Neural cell (in vitro differentiated cells): Measurements from ENCODE around the gene AEN.

ENCODE experiments used
- CTCF ChIP-seq: fragments of 450-650 bp; IDR thresholded peaks from 2 replicates; pipeline ENCODE4 v1.5.1; 2014; ENCODE audit warnings: antibody characterized with exemption, mild to moderate bottlenecking, moderate library complexity; ENCODE audit not compliant: poor library complexity, severe bottlenecking
- EZH2 ChIP-seq: fragments of 200-600, 300-800 bp; shearing (Covaris generic), sonication (generic); IDR thresholded peaks from 2 replicates; pipeline ENCODE4 v1.6.1; 2014; ENCODE audit warnings: antibody characterized with exemption, low read length, borderline replicate concordance, mild to moderate bottlenecking; ENCODE audit not compliant: insufficient read depth, poor library complexity, severe bottlenecking
- POLR2AphosphoS5 ChIP-seq: IDR thresholded peaks from 2 replicates; pipeline ENCODE4 v1.6.1; 2012
- REST ChIP-seq: IDR thresholded peaks from 2 replicates; pipeline ENCODE4 v1.6.1; 2012; ENCODE audit warnings: borderline replicate concordance
- TAF1 ChIP-seq: IDR thresholded peaks from 2 replicates; pipeline ENCODE4 v1.6.1; 2012; ENCODE audit warnings: low read depth

- TF ChIP-seq REST = no peak
- no peak for TF ChIP-seq POLR2AphosphoS5
- TF ChIP-seq CTCF = no peak
- no peak for TF ChIP-seq EZH2
- TF ChIP-seq TAF1 = no peak
Observed at GRCh38 chr15:88631464-88632028, 10.4 kb downstream of the AEN start.
